Stimulated activated CD4-positive, alpha-beta T cell treated with anti-CD3 and anti-CD28 coated beads, Interleukin-15, amount 100 ng/mL, for 24 hours (primary cell): ENCODE results near the gene CACNA2D3.

ENCODE experiments used
- DNase-seq: peaks from one replicate; pipeline ENCODE4 v3.0.0-alpha.2; 2020

The CACNA2D3 gene

DNA sequence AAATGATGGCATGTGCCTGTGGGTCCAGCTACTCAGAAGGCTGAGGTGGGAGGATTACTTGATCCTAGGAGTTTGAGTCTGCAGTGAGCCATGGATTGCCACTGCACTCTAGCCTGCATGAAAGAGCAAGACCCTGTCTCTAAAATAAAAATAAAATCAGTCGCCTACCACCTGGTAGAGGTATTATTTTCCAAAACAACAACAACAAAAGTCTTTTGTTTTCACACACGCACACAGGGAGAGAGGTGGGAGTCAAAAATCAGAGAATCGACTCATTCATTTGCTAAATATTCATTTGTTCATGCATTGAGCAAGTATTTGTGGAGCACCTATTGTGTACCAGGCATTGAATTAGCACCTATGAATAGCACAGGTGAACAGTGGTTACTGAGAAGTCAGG is 587.4 kb downstream of the CACNA2D3 start:
- no peak for DNase-seq

DNA sequence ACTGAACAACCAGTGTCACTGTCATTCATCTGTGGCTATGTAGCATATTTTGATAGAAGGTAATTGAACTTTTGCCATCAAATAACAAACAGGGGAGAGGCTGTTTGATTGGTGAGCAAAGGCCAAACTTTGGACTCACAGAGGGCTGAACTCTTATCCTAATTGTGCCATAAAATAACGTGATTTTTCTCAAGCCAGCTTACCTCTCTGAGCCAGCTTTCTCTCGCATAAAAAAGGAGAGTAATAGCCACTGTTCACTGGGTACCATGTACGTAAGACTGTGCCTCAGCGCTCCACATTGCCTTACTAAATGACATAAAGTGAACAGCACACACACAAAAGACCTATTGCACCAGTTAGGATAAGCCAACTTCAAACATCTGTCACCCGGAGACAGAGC is 588.6 kb downstream of the CACNA2D3 start:
- DNase-seq = no peak

DNA sequence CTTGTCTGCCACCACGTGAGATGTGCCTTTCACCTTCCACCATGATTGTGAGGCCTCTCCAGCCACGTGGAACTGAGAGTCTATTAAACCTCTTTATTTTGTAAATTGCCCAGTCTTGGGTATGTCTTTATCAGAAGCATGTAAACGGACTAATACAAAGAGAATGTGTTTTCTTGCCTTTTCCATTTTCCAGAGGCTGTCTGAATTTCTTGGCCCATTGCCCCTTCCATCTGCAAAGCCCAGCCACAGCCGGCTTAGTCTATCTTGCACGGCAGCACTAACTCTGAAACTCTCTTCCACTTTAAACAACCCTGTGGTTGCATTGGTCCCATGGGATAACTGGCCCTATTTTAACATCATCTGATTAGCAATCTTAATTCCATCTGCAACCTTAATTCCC is 590.2 kb downstream of the CACNA2D3 start:
- DNase-seq = no peak

DNA sequence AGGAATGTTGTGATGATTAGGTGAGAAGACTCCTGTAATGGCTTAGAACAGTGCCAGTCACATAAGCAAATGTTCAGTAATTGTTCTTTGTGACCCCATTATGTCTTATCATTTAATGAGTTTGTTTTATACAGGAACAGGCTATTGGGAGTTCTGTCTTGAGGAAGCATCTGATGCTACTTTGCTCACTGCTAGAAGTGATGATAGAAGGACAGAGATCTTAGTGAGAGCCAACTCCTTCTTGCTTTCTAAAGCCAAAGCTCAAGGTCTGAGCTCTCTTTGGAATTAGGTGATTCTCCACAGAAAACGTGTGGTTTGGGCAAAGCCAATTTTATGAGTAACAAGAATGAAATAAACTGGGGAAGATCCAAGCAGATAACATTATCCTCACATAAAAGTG is 590.7 kb downstream of the CACNA2D3 start:
- DNase-seq = no peak

DNA sequence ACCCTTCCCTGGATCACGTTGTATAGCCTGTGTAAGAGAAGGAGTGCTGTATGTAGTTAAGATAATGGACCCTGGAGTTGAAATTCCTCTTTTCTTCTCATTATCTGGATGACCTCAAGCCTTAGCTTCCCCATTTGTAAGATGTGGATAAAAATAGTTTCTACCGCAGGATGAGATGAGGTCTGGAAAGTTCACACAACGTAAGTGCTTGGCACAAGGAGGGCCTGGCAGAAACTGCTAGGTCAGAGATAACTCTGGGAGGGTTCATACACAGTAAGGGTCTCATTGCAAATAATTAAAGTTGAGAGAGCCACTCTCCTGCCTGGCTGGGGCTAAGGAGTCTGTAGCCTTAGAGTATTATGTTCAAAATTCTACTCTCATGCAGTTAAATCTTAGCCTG is 591.1 kb downstream of the CACNA2D3 start:
- DNase-seq = no peak

DNA sequence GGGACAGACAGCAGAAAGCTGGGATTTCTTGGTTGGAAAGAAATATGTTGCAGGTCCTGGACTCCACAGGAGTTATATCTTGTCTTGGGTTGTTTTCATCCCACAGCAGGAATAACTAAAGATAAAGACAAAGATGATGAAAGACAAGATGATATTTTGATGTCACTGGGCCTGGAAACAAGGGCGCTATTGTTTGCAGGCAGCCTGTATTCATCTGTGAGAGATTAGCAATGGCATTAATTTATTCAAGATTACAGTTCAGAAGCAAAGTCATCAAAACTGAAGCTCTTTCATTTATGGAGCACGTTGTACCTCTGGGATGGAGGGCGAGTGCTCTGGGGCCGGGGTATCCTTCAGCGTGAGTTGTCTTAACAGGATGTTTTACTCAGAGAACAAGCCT is 591.7 kb downstream of the CACNA2D3 start:
- DNase-seq = no peak

DNA sequence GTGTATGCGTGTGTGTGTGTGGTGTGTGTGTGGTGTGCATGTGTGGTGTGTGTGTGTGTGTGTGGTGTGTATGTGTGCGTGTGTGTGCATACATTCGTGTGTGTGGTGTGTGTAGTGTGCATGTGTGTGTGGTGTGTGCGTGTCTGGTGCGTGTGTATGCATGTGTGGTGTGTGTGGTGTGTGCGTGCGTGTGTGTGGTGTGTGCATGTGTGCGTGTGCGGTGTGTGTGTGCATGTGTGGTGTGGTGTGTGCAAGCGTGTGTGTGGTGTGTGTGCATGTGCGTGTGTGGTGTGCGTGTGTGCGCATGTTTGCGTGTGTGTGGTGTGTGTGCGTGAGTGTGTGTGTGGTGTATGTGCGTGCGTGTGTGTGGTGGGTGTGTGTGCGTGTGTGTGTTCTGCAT is 595.2 kb downstream of the CACNA2D3 start:
- no peak for DNase-seq

DNA sequence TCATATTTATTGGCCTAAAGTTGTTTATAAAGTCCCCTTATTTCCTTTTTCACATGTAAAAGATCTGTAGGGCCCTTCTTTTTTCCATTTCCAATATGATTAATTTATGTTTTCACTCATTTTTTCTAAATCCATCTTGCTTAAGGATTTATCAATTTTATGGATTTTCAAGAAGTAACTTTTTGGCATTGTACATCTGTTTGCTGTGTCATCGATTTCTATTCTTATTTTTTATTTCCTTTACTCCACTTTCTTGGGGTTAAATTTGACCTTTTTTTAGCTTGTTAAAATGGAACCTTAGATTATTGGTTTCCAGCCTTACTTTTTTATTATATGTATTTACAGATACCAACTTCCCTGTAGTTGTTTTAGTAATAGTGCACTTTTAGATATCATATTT is 597.6 kb downstream of the CACNA2D3 start:
- DNase-seq = no peak

DNA sequence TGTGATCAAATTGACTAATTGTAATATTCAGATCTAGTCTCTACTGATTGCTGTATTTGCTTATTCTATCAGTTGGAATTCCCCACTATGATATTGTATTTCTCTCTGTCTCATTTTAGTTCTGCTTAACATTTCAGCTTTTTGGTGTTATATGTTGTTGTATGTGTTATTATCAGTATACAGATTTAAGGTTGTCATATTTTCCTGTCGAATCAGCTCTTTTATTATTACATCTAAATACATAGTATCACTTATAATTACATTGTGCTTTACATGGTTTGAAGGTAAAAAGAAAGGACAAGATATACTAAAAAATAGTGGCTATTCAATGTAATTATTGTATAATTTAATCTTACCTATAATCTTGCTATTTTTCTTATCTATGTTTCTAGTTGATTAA is 598.3 kb downstream of the CACNA2D3 start:
- no peak for DNase-seq

DNA sequence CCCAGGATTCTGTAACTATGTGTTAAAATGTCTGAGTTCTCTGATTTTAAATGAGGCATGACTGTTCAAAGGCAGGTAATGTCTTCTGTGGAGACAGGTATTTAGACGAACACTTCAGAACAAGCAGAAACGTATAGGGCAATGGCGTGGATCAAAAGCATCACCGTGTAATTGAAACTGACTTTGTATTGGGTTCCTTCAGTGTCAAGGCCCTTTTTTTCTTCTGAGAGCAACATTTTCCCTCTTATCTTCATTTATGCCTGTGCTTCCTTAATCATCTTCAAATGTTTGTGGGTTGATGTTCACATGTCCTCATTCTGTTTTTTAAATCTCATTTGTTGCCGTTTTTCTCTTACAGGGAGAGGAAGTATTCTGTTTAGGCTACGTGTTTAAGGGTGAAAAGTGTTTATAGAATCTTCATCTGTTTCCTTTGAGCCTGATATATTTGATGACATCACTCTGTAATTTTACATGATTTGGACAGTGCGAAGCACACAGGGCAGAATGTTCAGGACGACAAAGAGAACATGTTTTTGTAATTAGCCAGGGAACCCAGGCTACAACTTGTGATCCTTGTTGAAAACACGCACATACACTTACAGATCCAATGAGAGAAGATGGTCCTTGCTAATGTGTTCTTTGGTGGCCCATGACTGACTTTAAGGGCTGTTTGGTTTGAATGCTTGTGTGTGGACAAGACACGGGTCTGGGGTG is 609.5 kb downstream of the CACNA2D3 start:
- no peak for DNase-seq

DNA sequence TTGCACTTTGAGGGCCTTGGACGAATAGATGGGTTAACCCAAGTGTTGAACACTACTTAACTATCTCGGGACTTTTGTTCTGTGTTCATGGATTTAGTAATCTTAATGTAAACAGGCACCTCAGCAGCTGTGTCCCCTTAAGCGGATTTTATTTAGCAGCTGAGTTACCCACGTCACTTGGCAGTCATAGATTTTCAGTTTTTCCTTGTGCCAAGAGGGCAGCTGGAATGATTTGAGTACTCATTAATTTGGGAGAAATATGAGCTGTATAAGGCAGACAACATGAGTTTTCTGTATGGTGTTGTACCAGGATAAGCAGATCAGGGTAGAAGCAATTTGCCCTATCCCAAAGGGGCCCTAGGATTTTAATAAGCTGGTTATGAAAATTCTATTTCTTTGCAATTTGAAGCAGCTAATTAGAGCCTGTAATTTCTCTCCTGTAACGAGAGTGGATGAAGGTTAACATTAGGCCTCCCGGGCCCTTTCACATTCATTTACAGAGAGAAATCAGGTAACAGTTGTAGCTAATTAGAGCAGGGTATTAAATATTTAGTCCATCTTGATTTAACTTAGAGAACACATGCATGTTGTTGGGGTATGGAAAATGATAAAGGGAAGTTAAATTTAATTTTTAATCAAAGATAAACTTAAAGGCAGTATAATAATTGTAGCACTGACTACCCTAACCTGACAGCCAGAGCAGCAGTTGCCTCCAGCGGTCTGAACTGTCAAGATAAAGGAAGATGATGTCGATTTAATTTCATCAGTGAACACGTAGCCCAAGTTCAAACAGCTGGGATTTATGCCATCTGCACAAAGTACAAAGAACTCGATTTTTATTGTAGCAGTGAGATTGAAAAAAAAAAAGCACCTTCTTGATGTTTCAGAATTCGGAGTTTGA is 611.0 kb downstream of the CACNA2D3 start:
- no peak for DNase-seq

DNA sequence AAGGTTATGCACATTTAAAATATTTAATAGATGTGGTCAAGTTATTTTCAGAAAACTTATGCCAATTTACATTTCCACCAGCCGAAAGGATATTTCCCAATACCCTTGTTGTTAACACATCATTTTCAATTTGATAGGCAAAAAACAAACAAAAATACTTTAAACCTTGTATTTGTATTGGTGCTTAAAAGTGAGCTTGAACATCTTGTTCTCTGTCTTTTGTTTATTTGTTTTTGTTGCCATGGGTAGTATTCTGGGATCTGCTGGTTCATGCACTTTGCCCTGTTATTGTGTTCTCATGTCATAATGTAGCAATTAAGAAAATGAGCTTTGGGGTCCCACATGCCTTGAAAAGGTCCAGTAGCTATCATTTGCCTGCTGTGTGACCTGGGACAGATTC is 614.1 kb downstream of the CACNA2D3 start:
- DNase-seq = no peak

DNA sequence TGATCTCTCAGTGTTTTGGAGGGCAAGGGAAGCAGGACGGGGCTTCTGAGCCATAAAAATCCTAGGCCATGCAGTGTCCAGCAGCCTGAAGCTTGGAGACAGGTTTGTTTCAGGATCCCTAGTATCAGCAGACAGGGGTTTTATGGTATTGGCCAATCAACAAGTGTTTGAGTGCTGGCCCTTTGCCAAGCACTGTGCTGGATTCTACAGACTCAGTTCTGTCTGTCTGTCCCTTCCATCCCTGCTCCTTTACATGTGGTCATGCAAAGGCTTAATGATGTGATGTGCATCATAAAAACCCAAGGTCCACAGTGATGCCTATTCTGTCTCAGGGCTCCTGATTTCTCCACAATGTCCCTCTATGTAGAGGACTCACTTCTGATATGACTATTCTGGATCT is 621.4 kb downstream of the CACNA2D3 start:
- no peak for DNase-seq

DNA sequence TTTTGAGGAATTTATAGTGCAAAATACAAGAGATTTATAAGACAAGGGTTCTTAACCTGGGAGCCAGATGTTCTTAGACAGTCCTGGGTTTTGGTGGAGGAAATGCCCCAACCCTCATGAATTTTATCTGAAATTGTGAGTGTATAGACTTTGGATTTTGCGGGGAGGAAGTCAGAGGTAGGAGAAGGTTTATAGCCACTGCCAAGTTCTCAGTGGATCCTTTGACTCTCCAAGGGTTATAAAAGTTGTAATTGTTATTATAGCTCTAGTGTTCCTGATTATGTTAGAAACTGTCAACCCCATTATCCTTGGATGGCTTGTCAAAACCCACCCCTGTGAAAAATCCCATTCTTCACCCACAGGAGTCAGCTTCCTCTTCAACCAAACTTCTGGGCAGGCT is 621.9 kb downstream of the CACNA2D3 start:
- no peak for DNase-seq

DNA sequence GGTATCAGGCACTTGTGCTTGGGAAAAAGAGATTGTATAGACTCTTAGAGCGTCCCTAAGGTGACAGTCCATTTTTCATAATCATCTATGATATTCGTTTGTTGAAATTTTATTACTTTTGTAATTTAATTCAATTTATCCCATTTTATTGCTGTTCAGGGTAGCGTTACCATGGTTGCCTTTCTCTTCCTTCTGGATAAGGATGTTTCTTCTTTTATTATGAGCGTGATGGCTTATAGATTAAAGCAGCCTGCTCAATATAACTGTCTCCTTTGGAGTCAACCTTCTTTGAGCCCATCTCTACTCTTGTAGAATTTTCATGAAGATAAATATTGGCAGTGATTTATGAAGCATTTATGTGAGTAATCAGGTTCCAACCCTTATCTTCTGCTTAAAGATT is 623.5 kb downstream of the CACNA2D3 start:
- DNase-seq = no peak

DNA sequence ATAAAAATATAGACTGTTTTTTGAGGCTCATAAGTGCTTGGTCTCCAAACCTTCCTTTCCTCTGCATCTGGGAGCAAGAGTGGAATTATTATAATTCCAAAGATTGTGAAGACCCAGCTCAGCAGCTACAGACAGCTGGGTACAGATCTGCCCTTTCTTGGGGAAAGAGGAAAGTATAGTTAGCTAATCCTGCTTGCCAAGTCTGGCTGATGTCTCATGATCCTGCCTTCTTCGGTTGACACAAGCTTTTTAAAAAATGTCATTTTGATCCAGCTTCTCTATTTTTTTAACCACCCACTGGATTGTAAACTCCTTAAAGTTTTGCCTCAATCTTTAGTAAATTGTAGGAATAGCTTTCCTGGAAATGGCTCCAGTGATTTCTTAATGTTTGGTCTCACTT is 624.4 kb downstream of the CACNA2D3 start:
- DNase-seq = no peak

DNA sequence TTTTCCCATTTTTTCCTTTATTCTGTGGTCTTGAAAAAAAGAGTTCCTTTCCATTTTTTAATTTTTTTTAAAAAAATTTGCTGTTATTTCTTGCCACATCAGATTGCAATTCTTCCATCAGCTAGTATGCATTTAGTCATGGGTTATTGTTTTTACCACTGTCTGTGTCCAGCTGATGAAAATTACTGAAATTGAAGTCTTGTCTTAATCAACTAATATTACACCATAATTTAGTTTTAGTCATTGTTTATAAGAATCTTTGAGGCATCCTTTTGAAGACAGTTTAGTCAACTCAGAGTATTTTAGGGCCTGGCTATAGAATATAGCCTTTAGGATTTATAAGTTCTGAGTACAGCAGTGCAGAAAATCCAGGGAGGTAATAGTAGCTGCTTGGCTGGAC is 633.4 kb downstream of the CACNA2D3 start:
- DNase-seq = no peak

DNA sequence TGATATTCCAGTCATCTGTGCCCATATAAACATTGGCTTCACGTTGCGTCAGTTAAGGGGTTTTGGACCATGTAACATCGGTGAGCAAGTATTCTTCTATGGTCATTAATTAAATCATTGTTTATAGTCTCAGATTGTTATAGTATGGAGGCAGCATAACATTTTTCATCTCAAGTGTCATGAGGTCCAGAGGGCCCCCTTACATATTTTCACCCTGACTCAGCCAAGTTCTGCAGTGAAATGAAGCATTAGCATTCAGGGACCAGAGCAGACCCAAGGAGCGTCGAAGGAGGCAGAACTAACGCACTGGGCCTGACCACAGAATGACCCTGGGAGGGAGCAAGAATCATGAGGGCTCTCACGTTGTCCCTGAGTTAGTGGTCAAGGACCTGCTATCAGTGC is 634.0 kb downstream of the CACNA2D3 start:
- DNase-seq = no peak

DNA sequence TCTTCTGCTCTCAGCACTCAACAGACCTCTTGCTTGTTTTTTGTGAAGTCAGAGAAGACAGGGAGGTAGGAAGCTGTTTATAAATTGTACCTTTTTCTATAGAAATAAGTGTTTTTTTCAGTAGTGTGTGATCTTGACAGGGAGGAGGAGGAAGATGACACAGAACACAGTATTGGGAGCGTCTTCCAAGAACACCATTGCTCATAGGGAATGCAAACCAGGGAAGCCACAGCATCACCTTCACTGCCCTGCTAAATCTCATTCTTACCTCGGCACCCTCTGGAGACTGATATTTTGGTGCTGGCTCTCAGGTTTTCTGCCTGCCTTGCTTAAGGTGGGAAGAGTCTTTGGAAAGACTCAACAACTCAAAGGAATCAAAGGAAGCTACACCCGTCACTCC is 636.1 kb downstream of the CACNA2D3 start:
- DNase-seq = no peak

DNA sequence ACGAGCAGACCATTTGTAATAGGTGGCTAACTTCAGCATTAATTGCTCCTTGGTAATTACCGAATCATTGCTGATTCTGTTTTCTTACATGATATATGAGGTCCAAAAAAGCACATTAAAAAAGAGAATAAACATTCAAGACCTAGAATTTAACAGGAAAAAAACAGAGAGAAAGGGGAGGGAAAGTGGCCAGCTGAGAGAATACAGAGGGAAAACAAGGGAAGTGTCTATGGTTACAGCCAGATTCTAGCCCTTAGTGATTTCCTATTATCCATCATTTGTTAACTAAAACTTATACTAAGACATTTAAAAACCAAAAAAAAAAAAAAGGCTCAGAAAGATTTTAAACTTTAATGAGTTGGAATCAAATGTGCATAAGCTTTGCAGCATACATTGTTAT is 636.8 kb downstream of the CACNA2D3 start:
- DNase-seq = no peak

DNA sequence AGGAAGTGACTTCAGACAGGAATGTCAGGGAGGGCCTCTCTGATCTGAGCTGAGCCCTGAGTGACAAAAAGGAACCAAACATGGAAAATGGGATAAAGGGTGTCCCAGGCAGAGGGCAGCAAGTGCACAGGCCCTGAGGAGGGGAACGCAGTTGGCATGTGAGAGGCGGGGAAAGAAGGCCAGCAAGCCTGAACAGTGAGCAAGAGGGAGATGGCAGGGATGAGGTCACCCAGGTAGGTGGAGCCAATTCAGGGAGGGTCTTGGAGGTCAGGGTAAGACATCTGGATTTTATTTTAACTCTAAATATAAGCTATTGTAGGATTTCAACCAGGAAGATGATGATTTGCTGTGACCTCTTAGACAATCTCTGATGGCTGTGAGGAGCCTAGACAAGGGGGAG is 637.8 kb downstream of the CACNA2D3 start:
- no peak for DNase-seq

DNA sequence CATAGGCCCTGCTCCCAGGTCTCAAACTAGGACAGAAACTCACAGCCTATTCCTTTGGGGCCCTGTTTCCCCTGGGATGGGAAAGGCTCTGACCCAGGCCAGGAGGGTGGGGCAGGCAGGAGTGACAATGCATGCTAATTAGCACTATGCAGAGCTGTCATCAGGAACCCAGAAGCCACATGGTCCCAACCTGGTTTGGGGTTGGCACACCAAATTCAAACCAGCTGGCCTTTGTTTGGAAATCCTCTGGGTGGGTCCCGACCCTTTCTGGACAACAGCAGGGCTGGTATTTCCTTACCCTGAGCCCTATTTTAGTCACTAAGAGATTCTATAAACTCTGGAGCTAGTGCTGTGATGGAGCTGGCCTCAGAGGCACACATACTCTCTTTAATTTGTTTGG is 639.3 kb downstream of the CACNA2D3 start:
- DNase-seq = no peak

DNA sequence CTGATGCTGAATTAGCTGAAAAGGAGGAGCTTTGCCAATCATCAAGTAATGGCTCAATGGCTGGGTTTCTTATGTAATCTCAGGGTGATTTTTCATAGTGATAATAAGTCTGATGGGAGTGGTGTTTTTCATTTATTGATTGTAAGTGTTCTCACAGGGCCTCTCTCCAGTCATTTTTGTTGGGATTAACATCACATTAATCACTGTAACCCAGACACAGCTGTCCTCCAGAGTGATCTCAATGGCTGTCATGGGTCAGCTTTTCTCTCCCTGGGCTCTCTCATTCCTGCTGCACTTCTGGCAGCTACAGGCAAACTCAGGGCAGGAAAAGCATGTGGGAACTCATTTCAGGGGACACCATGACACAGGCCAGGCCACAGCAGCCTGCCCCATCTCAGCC is 642.6 kb downstream of the CACNA2D3 start:
- no peak for DNase-seq

DNA sequence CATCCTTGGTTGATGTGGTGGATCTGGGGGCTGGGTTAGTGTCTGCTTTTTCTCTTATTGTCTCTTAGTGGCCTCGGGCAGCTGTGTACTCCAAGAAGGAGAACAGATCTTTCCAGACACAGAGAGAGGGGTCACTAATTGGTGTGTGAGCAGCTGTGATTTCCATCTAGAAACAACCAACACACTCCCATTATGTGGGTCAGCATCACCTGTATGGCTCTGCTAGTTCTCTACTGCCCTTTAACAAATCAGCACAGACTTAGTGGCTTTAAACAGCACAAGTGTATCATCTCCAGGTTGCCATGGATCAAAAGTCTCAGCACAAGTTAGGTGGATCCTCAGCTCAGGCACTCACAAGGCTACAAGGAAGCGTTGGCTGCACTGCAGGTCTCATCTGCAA is 648.7 kb downstream of the CACNA2D3 start:
- DNase-seq = no peak

DNA sequence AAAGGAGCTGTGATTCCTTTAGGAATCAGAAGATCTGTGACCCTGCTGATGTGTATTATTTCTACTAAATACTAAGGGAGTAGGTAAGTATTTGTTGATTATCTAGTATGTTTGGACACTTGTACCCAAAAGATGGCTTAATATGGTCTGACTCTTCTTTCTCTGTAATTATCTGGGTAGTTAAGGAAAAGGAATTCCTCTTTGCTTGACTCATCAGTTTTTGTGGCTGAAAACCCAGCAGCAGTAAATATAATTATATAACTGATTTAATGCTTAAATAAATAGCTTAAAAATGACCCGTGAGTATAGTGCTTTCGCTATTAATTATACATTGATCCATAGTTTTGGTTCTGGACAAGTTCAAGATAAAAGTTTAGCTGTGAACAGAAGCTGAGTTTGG is 649.7 kb downstream of the CACNA2D3 start:
- no peak for DNase-seq
